Measurements from ENCODE around the gene ASAP3. TPM values are rescaled to one million over a fixed set of nuclear protein-coding genes. Genes with fewer than 3 reads are reported as not detected.

The ASAP3 gene
- total and polyA plus RNA-seq, 2 of the 13 experiments (the other 11 are each of a cell fraction or from before 2014, with no cell fraction given) = 32.6 to 37.0 TPM

- TF ChIP-seq, protein P1, sequence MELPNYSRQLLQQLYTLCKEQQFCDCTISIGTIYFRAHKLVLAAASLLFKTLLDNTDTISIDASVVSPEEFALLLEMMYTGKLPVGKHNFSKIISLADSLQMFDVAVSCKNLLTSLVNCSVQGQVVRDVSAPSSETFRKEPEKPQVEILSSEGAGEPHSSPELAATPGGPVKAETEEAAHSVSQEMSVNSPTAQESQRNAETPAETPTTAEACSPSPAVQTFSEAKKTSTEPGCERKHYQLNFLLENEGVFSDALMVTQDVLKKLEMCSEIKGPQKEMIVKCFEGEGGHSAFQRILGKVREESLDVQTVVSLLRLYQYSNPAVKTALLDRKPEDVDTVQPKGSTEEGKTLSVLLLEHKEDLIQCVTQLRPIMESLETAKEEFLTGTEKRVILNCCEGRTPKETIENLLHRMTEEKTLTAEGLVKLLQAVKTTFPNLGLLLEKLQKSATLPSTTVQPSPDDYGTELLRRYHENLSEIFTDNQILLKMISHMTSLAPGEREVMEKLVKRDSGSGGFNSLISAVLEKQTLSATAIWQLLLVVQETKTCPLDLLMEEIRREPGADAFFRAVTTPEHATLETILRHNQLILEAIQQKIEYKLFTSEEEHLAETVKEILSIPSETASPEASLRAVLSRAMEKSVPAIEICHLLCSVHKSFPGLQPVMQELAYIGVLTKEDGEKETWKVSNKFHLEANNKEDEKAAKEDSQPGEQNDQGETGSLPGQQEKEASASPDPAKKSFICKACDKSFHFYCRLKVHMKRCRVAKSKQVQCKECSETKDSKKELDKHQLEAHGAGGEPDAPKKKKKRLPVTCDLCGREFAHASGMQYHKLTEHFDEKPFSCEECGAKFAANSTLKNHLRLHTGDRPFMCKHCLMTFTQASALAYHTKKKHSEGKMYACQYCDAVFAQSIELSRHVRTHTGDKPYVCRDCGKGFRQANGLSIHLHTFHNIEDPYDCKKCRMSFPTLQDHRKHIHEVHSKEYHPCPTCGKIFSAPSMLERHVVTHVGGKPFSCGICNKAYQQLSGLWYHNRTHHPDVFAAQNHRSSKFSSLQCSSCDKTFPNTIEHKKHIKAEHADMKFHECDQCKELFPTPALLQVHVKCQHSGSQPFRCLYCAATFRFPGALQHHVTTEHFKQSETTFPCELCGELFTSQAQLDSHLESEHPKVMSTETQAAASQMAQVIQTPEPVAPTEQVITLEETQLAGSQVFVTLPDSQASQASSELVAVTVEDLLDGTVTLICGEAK (IDR thresholded peaks at IDR 0.05) = no peak
- TF ChIP-seq, protein P1 (CRISPR knock-in tag; IDR thresholded peaks at IDR 0.05) = no peak
- TF ChIP-seq ZNF550 (CRISPR knock-in tag; IDR thresholded peaks at IDR 0.05; ENCODE audit: borderline replicate concordance) (no peak), FOXA1 (IDR thresholded peaks at IDR 0.05) (no peak), FOXA1 (CRISPR knock-in tag; IDR thresholded peaks at IDR 0.05) (peak; percentile 20; the same call in 1 of the 2 replicates), KAT2B (IDR thresholded peaks at IDR 0.05; ENCODE audit: borderline replicate concordance, low read depth, low read length) (no peak), ZNF160 (CRISPR knock-in tag; IDR thresholded peaks at IDR 0.05) (no peak), ZSCAN20 (CRISPR knock-in tag; IDR thresholded peaks at IDR 0.05; ENCODE audit: borderline replicate concordance) (no peak), ZNF781 (CRISPR knock-in tag; IDR thresholded peaks at IDR 0.05; ENCODE audit: borderline replicate concordance, not compliant biosample characterization) (peak; percentile 72), ZNF784 (CRISPR knock-in tag; IDR thresholded peaks at IDR 0.05; ENCODE audit: borderline replicate concordance) (no peak), MTF1 (CRISPR knock-in tag; IDR thresholded peaks at IDR 0.05) (no peak), ZSCAN25 (CRISPR knock-in tag; IDR thresholded peaks at IDR 0.05) (no peak), SIN3B (IDR thresholded peaks at IDR 0.05; ENCODE audit: low read length) (no peak), CENPBD1 (CRISPR knock-in tag; IDR thresholded peaks at IDR 0.05; ENCODE audit: borderline replicate concordance, low read depth) (no peak)
- TF ChIP-seq, protein P2, sequence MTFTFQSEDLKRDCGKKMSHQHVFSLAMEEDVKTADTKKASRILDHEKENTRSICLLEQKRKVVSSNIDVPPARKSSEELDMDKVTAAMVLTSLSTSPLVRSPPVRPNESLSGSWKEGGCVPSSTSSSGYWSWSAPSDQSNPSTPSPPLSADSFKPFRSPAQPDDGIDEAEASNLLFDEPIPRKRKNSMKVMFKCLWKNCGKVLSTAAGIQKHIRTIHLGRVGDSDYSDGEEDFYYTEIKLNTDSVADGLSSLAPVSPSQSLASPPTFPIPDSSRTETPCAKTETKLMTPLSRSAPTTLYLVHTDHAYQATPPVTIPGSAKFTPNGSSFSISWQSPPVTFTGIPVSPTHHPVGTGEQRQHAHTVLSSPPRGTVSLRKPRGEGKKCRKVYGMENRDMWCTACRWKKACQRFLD (CRISPR knock-in tag; IDR thresholded peaks at IDR 0.05; ENCODE audit: borderline replicate concordance) = no peak
These were observed 59.4 kb downstream of the ASAP3 start, which contains the start of gene TCEA3 (continued) for GRCh38 chr1:23424293-23425192.

Data from HepG2 (cell line).